HCT116 (cell line): ENCODE measurements around the gene KLF6. TPM values are rescaled to one million over a fixed set of nuclear protein-coding genes. Genes with fewer than 3 reads are reported as not detected.

Source experiments
- ATAC-seq: fragments of 200-7000 bp; cut with Tn5 transposase; 2 replicates; pipeline ENCODE4 v1.9.1; 2020; ENCODE audit warnings: mild to moderate bottlenecking, moderate library complexity
- BruUV-seq: library from RNA; stranded (reverse); fragments of 400-500 nt; replicated peaks from 2 replicates; lab custom pipeline; 2021; lab: Mats Ljungman, UMichigan
- CTCF ChIA-PET: fragments of 300-600 bp; sonication (Branson Sonifier 250); formaldehyde crosslinking; loops from one replicate; lab custom pipeline; 2021; ENCODE audit warnings: antibody characterized with exemption; lab: Charles Lee
- POLR2A ChIA-PET: fragments of 300-600, 350-600 bp; sonication (Branson Sonifier 250); formaldehyde crosslinking; loops from one replicate; lab custom pipeline; 2021; ENCODE audit warnings: antibody characterized with exemption; lab: Charles Lee
- RAD21 ChIA-PET, 2 experiments: fragments of 300-600 bp; sonication (Branson Sonifier 250); formaldehyde crosslinking; loops; one replicate each; lab custom pipeline; 2023; ENCODE audit warnings: low total read pairs in 2 of 2; ENCODE audit not compliant: uncharacterized antibody in 2 of 2, unreplicated experiment in 2 of 2, low non-redundant PET in 1 of 2; lab: Charles Lee
- DNase-seq: peaks from one replicate; pipeline ENCODE4 v3.0.0-alpha.2; 2010; ENCODE audit warnings: low read depth, low spot score
- H2AFZ ChIP-seq: fragments of 200-600 bp; shearing (Covaris generic), sonication (generic); 2 replicates; pipeline ENCODE4 v1.6.1; 2017; ENCODE audit warnings: low read depth, mixed run types, mixed read lengths, antibody characterized with exemption, low read length; ENCODE audit not compliant: poor library complexity, severe bottlenecking
- H3K27ac ChIP-seq: 2 replicates; pipeline ENCODE4 v1.5.1; 2012; ENCODE audit warnings: low read depth, low read length
- H3K27me3 ChIP-seq: fragments of 200-600 bp; sonication (generic); 2 replicates; pipeline ENCODE4 v1.6.1; 2016; ENCODE audit warnings: mixed run types, low read length, mixed read lengths; ENCODE audit not compliant: insufficient read depth
- H3K36me3 ChIP-seq, 2 experiments: fragments of 200-500 bp in 1 of 2; fragments of 200-600 bp in 1 of 2; sonication (Bioruptor generic) in 1 of 2; sonication (generic) in 1 of 2; 2 replicates each; pipeline versions ENCODE4 v1.5.1 to v1.6.1; 2014 to 2016; ENCODE audit warnings: low read length in 2 of 2, inconsistent platforms in 1 of 2, mixed read lengths in 1 of 2, mixed run types in 1 of 2; ENCODE audit not compliant: insufficient read depth in 2 of 2, control insufficient read depth in 1 of 2
- H3K4me1 ChIP-seq, 2 experiments: fragments of 200-600 bp in 1 of 2; sonication (generic) in 1 of 2; 2 replicates each; pipeline versions ENCODE4 v1.5.1 to v1.6.1; 2012 to 2017; ENCODE audit warnings: low read length in 2 of 2, inconsistent platforms in 1 of 2, mild to moderate bottlenecking in 1 of 2, mixed read lengths in 1 of 2, mixed run types in 1 of 2, moderate library complexity in 1 of 2; ENCODE audit not compliant: insufficient read depth in 2 of 2, control insufficient read depth in 1 of 2
- H3K4me2 ChIP-seq: fragments of 200-600 bp; sonication (generic); 2 replicates; pipeline ENCODE4 v1.6.1; 2017; ENCODE audit warnings: mixed run types, low read length, mixed read lengths
- H3K4me3 ChIP-seq, 2 experiments: fragments of 200-600 bp in 1 of 2; sonication (generic) in 1 of 2; replicated peaks in 1 of 2; 2 replicates each; pipeline ENCODE4 v1.5.1; 2011 to 2016; ENCODE audit warnings: low read length in 2 of 2, control low read depth in 1 of 2, low read depth in 1 of 2, mild to moderate bottlenecking in 1 of 2, mixed read lengths in 1 of 2, mixed run types in 1 of 2
- H3K79me2 ChIP-seq: fragments of 200-600 bp; sonication (generic); 2 replicates; pipeline ENCODE4 v1.6.1; 2017; ENCODE audit warnings: mild to moderate bottlenecking, mixed run types, low read length, moderate library complexity, mixed read lengths; ENCODE audit not compliant: insufficient read depth
- H3K9ac ChIP-seq: fragments of 200-600 bp; sonication (generic); 2 replicates; pipeline ENCODE4 v1.6.1; 2016; ENCODE audit warnings: low read length, mixed read lengths
- H3K9me2 ChIP-seq: fragments of 200-600 bp; sonication (generic), shearing (Covaris generic); 2 replicates; pipeline ENCODE4 v1.6.1; 2017; ENCODE audit warnings: mixed run types, mild to moderate bottlenecking, moderate library complexity; ENCODE audit not compliant: insufficient read depth
- H3K9me3 ChIP-seq, 2 experiments: fragments of 200-500 bp in 1 of 2; fragments of 200-600 bp in 1 of 2; sonication (Bioruptor generic) in 1 of 2; sonication (generic) in 1 of 2; 2 replicates each; pipeline ENCODE4 v1.6.1; 2014 to 2017; ENCODE audit warnings: low read length in 2 of 2, mixed read lengths in 2 of 2, inconsistent platforms in 1 of 2, low read depth in 1 of 2, mild to moderate bottlenecking in 1 of 2, mixed run types in 1 of 2, moderate library complexity in 1 of 2; ENCODE audit not compliant: control insufficient read depth in 1 of 2, insufficient read depth in 1 of 2
- H4K20me1 ChIP-seq: fragments of 200-600 bp; sonication (generic), shearing (Covaris generic); 2 replicates; pipeline ENCODE4 v1.6.1; 2017; ENCODE audit warnings: mixed run types, mild to moderate bottlenecking, moderate library complexity; ENCODE audit not compliant: insufficient read depth
- EGR1 ChIP-seq: IDR thresholded peaks from 2 replicates; pipeline ENCODE4 v1.6.1; 2012; ENCODE audit warnings: low read depth
- ELF1 ChIP-seq: IDR thresholded peaks from 2 replicates; pipeline ENCODE4 v1.6.1; 2012; ENCODE audit warnings: low read depth, borderline replicate concordance
- EZH2 ChIP-seq: fragments of 200-600 bp; sonication (generic); IDR thresholded peaks from 2 replicates; pipeline ENCODE4 v1.6.1; 2017; ENCODE audit warnings: antibody characterized with exemption, mixed run types
- EZH2phosphoT487 ChIP-seq: fragments of 200-600 bp; IDR thresholded peaks from 2 replicates; pipeline ENCODE4 v1.6.1; 2018; ENCODE audit warnings: antibody characterized with exemption, borderline replicate concordance
- FOSL1 ChIP-seq: IDR thresholded peaks from 2 replicates; pipeline ENCODE4 v1.6.1; 2012; ENCODE audit warnings: low read depth
- MAX ChIP-seq: IDR thresholded peaks from 2 replicates; pipeline ENCODE4 v1.6.1; 2012
- SIN3A ChIP-seq: IDR thresholded peaks from 2 replicates; pipeline ENCODE4 v1.6.1; 2012; ENCODE audit warnings: low read depth
- SP1 ChIP-seq: IDR thresholded peaks from 2 replicates; pipeline ENCODE4 v1.6.1; 2012; ENCODE audit warnings: low read depth
- YY1 ChIP-seq: IDR thresholded peaks from 2 replicates; pipeline ENCODE4 v1.6.1; 2011; ENCODE audit warnings: low read length, low read depth, moderate library complexity, mild to moderate bottlenecking; ENCODE audit not compliant: insufficient replicate concordance; ENCODE audit errors: extremely low read depth
- ZFX ChIP-seq: fragments of 450-650 bp; IDR thresholded peaks from 2 replicates; pipeline ENCODE4 v1.6.1; 2017
- ZNF274 ChIP-seq: fragments of 200-500 bp; sonication (Bioruptor generic); IDR thresholded peaks from 2 replicates; pipeline ENCODE4 v1.6.1; 2014; ENCODE audit warnings: mild to moderate bottlenecking, low read depth, low read length, inconsistent platforms
- intact Hi-C: fragments of 100-400 bp; cut with micrococcal nuclease; formaldehyde crosslinking; loops from 2 replicates; pipeline ENCODE4 v1.10.0; 2022
- total RNA-seq: library from RNA; stranded (reverse); gene quantifications from one replicate; pipeline ENCODE4 v1.2.1, GENCODE V29; 2021; ENCODE audit not compliant: unreplicated experiment
- TF ChIP-seq, protein P1 (sequence below): IDR thresholded peaks from 2 replicates; pipeline ENCODE4 v1.6.1; 2011; ENCODE audit warnings: mild to moderate bottlenecking, low read length, moderate library complexity; ENCODE audit not compliant: insufficient replicate concordance; ENCODE audit errors: extremely low read depth
- TF ChIP-seq, protein P2 (sequence below), 3 experiments: fragments of 200-600 bp in 1 of 3; sonication (generic) in 1 of 3; IDR thresholded peaks in 2 of 3; conservative IDR thresholded peaks in 1 of 3; 2 replicates each; pipeline ENCODE4 v1.5.1; 2012 to 2017; ENCODE audit warnings: low read depth in 2 of 3, low read length in 2 of 3, antibody characterized with exemption in 1 of 3, borderline replicate concordance in 1 of 3, control low read depth in 1 of 3, mild to moderate bottlenecking in 1 of 3, mixed read lengths in 1 of 3, mixed run types in 1 of 3, moderate library complexity in 1 of 3; ENCODE audit not compliant: insufficient read depth in 1 of 3
- TF ChIP-seq, protein P3 (sequence below): IDR thresholded peaks from 2 replicates; pipeline ENCODE4 v1.6.1; 2012

Gene KLF6
- total RNA-seq, 1 experiment from 2014 or later: 82.2 TPM

DNA sequence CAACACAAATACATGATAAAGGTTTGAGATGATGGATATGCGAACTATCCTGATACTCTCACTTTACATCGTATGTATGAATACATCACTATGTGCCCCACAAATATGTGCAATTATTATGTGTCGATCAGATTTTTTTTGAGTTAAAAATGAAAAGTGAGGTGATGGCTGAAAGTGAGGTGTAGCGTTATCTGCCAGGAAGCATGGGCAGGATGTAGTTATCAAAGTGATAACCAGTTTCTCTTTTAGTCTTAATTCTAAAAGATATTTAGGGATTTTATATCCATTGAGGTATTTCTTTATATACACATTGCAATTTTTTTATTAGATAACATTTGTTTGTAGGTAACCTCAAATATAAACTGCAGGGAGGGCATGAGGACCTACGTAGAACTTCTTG, 15.6 kb upstream of the KLF6 start:
- Histone ChIP-seq H3K4me1 (peaks cover 9 to 29% of the 10 kb centered on the region in 2 experiments; a peak in 3 of 4 replicates), H3K36me3 (no peaks in the 10 kb centered on the region), H4K20me1 (no peaks in the 10 kb centered on the region), H2AFZ (no peak overlapping the region), H3K9me2 (no peaks in the 10 kb centered on the region), H3K4me3 (no peak overlapping the region), H3K27me3 (no peaks in the 10 kb centered on the region), H3K79me2 (no peaks in the 10 kb centered on the region), H3K4me2 (no peak overlapping the region), H3K9ac (no peak overlapping the region), H3K9me3 (no peaks in the 10 kb centered on the region), H3K27ac (no peak overlapping the region)
- ATAC-seq: no peak
- ChIA-PET CTCF (no interaction called here), RAD21 (no interaction called here), POLR2A (interaction anchor here (2.4 to 2.7 kb wide), 2 partner anchors 15 to 18 kb away, joined by 7 to 17 read pairs; partner anchors contain the start of gene KLF6)
- TF ChIP-seq ZNF274 (no peak), MAX (no peak), EZH2phosphoT487 (no peak)
- no peak for DNase-seq
- intact Hi-C loops: no loop called here
- no TSS peak for BruUV-seq

DNA sequence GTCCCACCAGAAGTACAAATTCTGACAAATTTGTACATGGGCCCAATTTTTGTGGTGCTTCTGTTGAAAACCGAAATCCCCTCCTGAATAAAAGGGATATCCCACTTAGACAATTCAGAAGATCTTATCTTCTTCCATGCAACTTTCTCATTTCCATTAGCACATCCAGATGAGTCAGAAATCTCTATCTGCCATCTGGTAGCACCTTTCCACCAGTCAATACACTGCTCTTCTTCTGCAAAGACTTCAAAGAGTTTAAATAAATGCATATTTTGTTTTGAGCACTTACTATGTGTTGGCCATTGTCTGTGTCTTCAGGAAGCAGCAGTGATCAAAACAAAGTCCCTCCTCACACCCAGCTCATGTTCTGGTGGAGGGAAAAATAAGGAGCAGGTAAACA, 12.7 kb upstream of the KLF6 start:
- TF ChIP-seq, protein P1, sequence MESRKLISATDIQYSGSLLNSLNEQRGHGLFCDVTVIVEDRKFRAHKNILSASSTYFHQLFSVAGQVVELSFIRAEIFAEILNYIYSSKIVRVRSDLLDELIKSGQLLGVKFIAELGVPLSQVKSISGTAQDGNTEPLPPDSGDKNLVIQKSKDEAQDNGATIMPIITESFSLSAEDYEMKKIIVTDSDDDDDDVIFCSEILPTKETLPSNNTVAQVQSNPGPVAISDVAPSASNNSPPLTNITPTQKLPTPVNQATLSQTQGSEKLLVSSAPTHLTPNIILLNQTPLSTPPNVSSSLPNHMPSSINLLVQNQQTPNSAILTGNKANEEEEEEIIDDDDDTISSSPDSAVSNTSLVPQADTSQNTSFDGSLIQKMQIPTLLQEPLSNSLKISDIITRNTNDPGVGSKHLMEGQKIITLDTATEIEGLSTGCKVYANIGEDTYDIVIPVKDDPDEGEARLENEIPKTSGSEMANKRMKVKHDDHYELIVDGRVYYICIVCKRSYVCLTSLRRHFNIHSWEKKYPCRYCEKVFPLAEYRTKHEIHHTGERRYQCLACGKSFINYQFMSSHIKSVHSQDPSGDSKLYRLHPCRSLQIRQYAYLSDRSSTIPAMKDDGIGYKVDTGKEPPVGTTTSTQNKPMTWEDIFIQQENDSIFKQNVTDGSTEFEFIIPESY: no peak
- TF ChIP-seq, protein P2, sequence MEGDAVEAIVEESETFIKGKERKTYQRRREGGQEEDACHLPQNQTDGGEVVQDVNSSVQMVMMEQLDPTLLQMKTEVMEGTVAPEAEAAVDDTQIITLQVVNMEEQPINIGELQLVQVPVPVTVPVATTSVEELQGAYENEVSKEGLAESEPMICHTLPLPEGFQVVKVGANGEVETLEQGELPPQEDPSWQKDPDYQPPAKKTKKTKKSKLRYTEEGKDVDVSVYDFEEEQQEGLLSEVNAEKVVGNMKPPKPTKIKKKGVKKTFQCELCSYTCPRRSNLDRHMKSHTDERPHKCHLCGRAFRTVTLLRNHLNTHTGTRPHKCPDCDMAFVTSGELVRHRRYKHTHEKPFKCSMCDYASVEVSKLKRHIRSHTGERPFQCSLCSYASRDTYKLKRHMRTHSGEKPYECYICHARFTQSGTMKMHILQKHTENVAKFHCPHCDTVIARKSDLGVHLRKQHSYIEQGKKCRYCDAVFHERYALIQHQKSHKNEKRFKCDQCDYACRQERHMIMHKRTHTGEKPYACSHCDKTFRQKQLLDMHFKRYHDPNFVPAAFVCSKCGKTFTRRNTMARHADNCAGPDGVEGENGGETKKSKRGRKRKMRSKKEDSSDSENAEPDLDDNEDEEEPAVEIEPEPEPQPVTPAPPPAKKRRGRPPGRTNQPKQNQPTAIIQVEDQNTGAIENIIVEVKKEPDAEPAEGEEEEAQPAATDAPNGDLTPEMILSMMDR (IDR thresholded peaks at IDR 0.05 in 2 of 3, conservative IDR thresholded peaks at IDR 0.05 in 1 of 3; ENCODE audit: borderline replicate concordance in 1 of 3, insufficient read depth in 1 of 3, low read depth in 2 of 3, low read length in 2 of 3): no peak
- TF ChIP-seq ELF1: no peak
- TF ChIP-seq, protein P3, sequence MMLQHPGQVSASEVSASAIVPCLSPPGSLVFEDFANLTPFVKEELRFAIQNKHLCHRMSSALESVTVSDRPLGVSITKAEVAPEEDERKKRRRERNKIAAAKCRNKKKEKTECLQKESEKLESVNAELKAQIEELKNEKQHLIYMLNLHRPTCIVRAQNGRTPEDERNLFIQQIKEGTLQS: no peak
- TF ChIP-seq SP1: no peak
- no peak for TF ChIP-seq ZFX
- TF ChIP-seq FOSL1: no peak
- no peak for TF ChIP-seq EZH2
- no peak for TF ChIP-seq ZNF274
- TF ChIP-seq EGR1: no peak
- TF ChIP-seq YY1: no peak
- TF ChIP-seq SIN3A: no peak
- Histone ChIP-seq H4K20me1 (no peaks in the 10 kb centered on the region), H3K4me2 (no peak overlapping the region), H2AFZ (no peak overlapping the region), H3K9me2 (no peaks in the 10 kb centered on the region), H3K4me1 (peaks cover 0 to under 1% of the 10 kb centered on the region in 2 experiments; a peak in 1 of 4 replicates), H3K36me3 (no peaks in the 10 kb centered on the region), H3K9me3 (no peaks in the 10 kb centered on the region), H3K79me2 (no peaks in the 10 kb centered on the region), H3K4me3 (no peak overlapping the region), H3K27me3 (no peaks in the 10 kb centered on the region), H3K9ac (no peak overlapping the region), H3K27ac (no peak overlapping the region)
- ATAC-seq: no peak
- ChIA-PET POLR2A (interaction anchor here (2.2 kb wide), 1 partner anchor 12 kb away, joined by 10 read pairs; the partner anchor contains the start of gene KLF6), CTCF (no interaction called here), RAD21 (no interaction called here)
- DNase-seq: no peak
- BruUV-seq: no TSS peak
- intact Hi-C loops: no loop called here
